Mesenchymal stem cell (in vitro differentiated cells and primary cell): ENCODE data around the gene SNTG2.

ENCODE experiments used
- DNase-seq: peaks from one replicate; pipeline ENCODE4 v3.0.0-alpha.2; 2013
- H2AFZ ChIP-seq: one replicate; pipeline ENCODE4 v1.6.1; 2013; ENCODE audit warnings: low read depth, mild to moderate bottlenecking, control low read depth, inconsistent platforms, low read length, moderate library complexity
- H2AK5ac ChIP-seq: 2 replicates; pipeline ENCODE4 v1.6.1; 2013; ENCODE audit warnings: low read length, moderate library complexity, mild to moderate bottlenecking, inconsistent platforms; ENCODE audit not compliant: severe bottlenecking
- H2BK120ac ChIP-seq: one replicate; pipeline ENCODE4 v1.6.1; 2013; ENCODE audit warnings: low read depth, mild to moderate bottlenecking, inconsistent platforms, low read length, moderate library complexity
- H2BK12ac ChIP-seq, 2 experiments: one replicate each; pipeline ENCODE4 v1.6.1; 2013; ENCODE audit warnings: inconsistent platforms in 2 of 2, low read length in 2 of 2, mild to moderate bottlenecking in 2 of 2, moderate library complexity in 2 of 2, control low read depth in 1 of 2
- H2BK15ac ChIP-seq: one replicate; pipeline ENCODE4 v1.6.1; 2013; ENCODE audit warnings: mild to moderate bottlenecking, low read depth, inconsistent platforms; ENCODE audit not compliant: poor library complexity, severe bottlenecking
- H2BK5ac ChIP-seq: 2 replicates; pipeline ENCODE4 v1.6.1; 2013; ENCODE audit warnings: low read depth, mild to moderate bottlenecking, low read length, control low read depth, inconsistent platforms; ENCODE audit not compliant: poor library complexity, severe bottlenecking
- H3K14ac ChIP-seq, 2 experiments: one replicate each; pipeline ENCODE4 v1.6.1; 2013; ENCODE audit warnings: inconsistent platforms in 2 of 2, low read length in 2 of 2, control low read depth in 1 of 2, mild to moderate bottlenecking in 1 of 2, moderate library complexity in 1 of 2
- H3K18ac ChIP-seq, 2 experiments: one replicate each; pipeline ENCODE4 v1.6.1; 2013; ENCODE audit warnings: inconsistent platforms in 2 of 2, low read length in 2 of 2, control low read depth in 1 of 2, low read depth in 1 of 2, mild to moderate bottlenecking in 1 of 2
- H3K23ac ChIP-seq, 2 experiments: one replicate each; pipeline ENCODE4 v1.6.1; 2013; ENCODE audit warnings: inconsistent platforms in 2 of 2, low read length in 2 of 2, mild to moderate bottlenecking in 2 of 2, moderate library complexity in 2 of 2, control low read depth in 1 of 2
- H3K27ac ChIP-seq: 2 replicates; pipeline ENCODE4 v1.5.1; 2013; ENCODE audit warnings: mild to moderate bottlenecking, moderate library complexity, low read length, control low read depth, inconsistent platforms; ENCODE audit not compliant: poor library complexity, severe bottlenecking
- H3K27me3 ChIP-seq, 2 experiments: 2 replicates each; pipeline versions ENCODE4 v1.6.1 to v1.7.0; 2013; ENCODE audit warnings: low read length in 2 of 2, mild to moderate bottlenecking in 2 of 2, moderate library complexity in 2 of 2, control low read depth in 1 of 2, inconsistent platforms in 1 of 2; ENCODE audit not compliant: control insufficient read depth in 1 of 2, insufficient read depth in 1 of 2
- H3K36me3 ChIP-seq, 2 experiments: 2 replicates each; pipeline versions ENCODE4 v1.6.1 to v1.7.0; 2013; ENCODE audit warnings: low read length in 2 of 2, control low read depth in 1 of 2, inconsistent platforms in 1 of 2, low read depth in 1 of 2, mild to moderate bottlenecking in 1 of 2; ENCODE audit not compliant: insufficient read depth in 2 of 2, control insufficient read depth in 1 of 2
- H3K4ac ChIP-seq, 2 experiments: one replicate each; pipeline ENCODE4 v1.6.1; 2013; ENCODE audit warnings: inconsistent platforms in 2 of 2, low read length in 2 of 2, mild to moderate bottlenecking in 2 of 2, moderate library complexity in 2 of 2, control low read depth in 1 of 2, low read depth in 1 of 2
- H3K4me1 ChIP-seq: 2 replicates; pipeline ENCODE4 v1.6.1; 2013; ENCODE audit warnings: low read depth, low read length, control low read depth; ENCODE audit not compliant: control insufficient read depth, insufficient read depth
- H3K4me2 ChIP-seq: 2 replicates; pipeline ENCODE4 v1.6.1; 2013; ENCODE audit warnings: low read length, mild to moderate bottlenecking, inconsistent platforms; ENCODE audit not compliant: poor library complexity, severe bottlenecking
- H3K4me3 ChIP-seq, 2 experiments: 2 replicates each; pipeline versions ENCODE4 v1.5.1 to v1.7.0; 2013; ENCODE audit warnings: low read length in 2 of 2, mild to moderate bottlenecking in 2 of 2, control low read depth in 1 of 2, low read depth in 1 of 2; ENCODE audit not compliant: insufficient read depth in 1 of 2
- H3K79me1 ChIP-seq: replicated peaks from 2 replicates; pipeline ENCODE4 v1.6.1; 2013; ENCODE audit warnings: mild to moderate bottlenecking, control low read depth, low read length, inconsistent platforms; ENCODE audit not compliant: poor library complexity, severe bottlenecking
- H3K9ac ChIP-seq: 2 replicates; pipeline ENCODE4 v1.7.0; 2013; ENCODE audit warnings: mild to moderate bottlenecking, low read length, moderate library complexity
- H3K9me3 ChIP-seq: 2 replicates; pipeline ENCODE4 v1.7.0; 2013; ENCODE audit warnings: mild to moderate bottlenecking, low read length; ENCODE audit not compliant: control insufficient read depth
- H4K8ac ChIP-seq: one replicate; pipeline ENCODE4 v1.6.1; 2013; ENCODE audit warnings: inconsistent platforms, mild to moderate bottlenecking, low read length, moderate library complexity
- H4K91ac ChIP-seq: one replicate; pipeline ENCODE4 v1.6.1; 2013; ENCODE audit warnings: mild to moderate bottlenecking, low read length, inconsistent platforms
- WGBS: methylation state at CpG from one replicate; pipeline ENCODE4 v1.1.7; 2013; ENCODE audit warnings: mixed read lengths; 5-methylcytosine and 5-hydroxymethylcytosine counted together

The SNTG2 gene

GRCh38 chr2:922185-922584 is 28.5 kb upstream of the SNTG2 start:
- no peaks in the 10 kb centered on the region for H3K79me1 ChIP-seq
- no peak overlapping the region for H2BK12ac ChIP-seq
- no peak overlapping the region for H4K8ac ChIP-seq
- no peak overlapping the region for H3K14ac ChIP-seq
- no peak for DNase-seq
- H3K9me3 ChIP-seq, result no peaks in the 10 kb centered on the region
- H3K4me3 ChIP-seq, result no peak overlapping the region
- WGBS, result 86% methylated on average over 10 of the region's 10 CpGs
- no peak overlapping the region for H3K4ac ChIP-seq
- H3K23ac ChIP-seq, result no peak overlapping the region
- H3K4me1 ChIP-seq, result no peaks in the 10 kb centered on the region
- peaks cover 0 to 46% of the 10 kb centered on the region in 2 experiments for H3K27me3 ChIP-seq
- H2AK5ac ChIP-seq, result no peak overlapping the region
- no peak overlapping the region for H3K4me2 ChIP-seq
- H4K91ac ChIP-seq, result no peak overlapping the region
- H3K36me3 ChIP-seq, result no peaks in the 10 kb centered on the region
- H2BK15ac ChIP-seq, result no peak overlapping the region
- H2BK120ac ChIP-seq, result no peak overlapping the region
- no peak overlapping the region for H3K9ac ChIP-seq
- H2BK5ac ChIP-seq, result no peak overlapping the region
- H3K27ac ChIP-seq, result no peak overlapping the region
- no peak overlapping the region for H2AFZ ChIP-seq
- no peak overlapping the region for H3K18ac ChIP-seq

DNA sequence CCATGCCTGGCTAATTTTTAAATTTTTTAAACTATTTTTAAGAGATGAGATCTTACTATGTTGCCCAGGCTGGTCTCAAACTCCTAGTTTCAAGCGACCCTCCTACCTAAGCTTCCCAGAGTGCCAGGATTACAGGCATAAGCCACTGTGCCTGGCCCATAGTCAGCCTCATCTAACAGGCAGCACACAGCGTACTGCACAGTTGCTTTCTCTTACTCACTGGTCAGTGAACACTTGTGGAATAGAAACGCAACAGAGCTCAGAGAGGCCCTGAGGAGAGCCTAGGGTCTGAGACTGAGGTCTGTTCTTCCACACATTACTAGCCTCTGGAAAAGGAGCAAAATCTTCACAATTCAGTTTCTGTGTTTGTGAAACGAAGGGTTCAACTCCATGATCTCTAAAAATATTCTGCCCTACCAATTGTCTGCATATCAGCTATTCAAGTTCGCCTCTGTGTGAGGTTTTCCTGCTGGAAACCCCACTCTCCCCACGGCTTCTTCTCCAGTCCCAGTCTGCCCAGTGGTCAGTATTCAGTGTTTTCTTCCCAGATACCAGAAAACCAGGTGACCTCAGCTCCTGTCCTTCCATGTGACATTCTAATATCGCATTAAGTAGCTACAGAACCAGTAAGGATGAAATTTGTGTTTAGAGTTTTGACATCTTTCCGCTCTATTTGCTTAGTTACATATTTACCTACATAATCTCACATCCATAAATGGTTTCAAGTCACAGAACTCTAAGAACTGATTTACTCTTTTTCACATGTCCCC is 26.6 kb upstream of the SNTG2 start:
- no peak overlapping the region for H2AFZ ChIP-seq
- no peak overlapping the region for H3K9ac ChIP-seq
- H3K27me3 ChIP-seq, result peaks cover 0 to 40% of the 10 kb centered on the region in 2 experiments
- 56% methylated on average over 7 of the region's 8 CpGs for WGBS
- no peak overlapping the region for H3K4me3 ChIP-seq
- H4K8ac ChIP-seq, result no peak overlapping the region
- H3K9me3 ChIP-seq, result no peaks in the 10 kb centered on the region
- no peak overlapping the region for H2BK120ac ChIP-seq
- H4K91ac ChIP-seq, result no peak overlapping the region
- no peak for DNase-seq
- H3K79me1 ChIP-seq, result no peaks in the 10 kb centered on the region
- no peaks in the 10 kb centered on the region for H3K36me3 ChIP-seq
- H2BK12ac ChIP-seq, result no peak overlapping the region
- H3K14ac ChIP-seq, result no peak overlapping the region
- H3K4me1 ChIP-seq, result no peaks in the 10 kb centered on the region
- no peak overlapping the region for H2BK5ac ChIP-seq
- H3K27ac ChIP-seq, result no peak overlapping the region
- H3K18ac ChIP-seq, result no peak overlapping the region
- no peak overlapping the region for H3K4me2 ChIP-seq
- H2BK15ac ChIP-seq, result no peak overlapping the region
- H2AK5ac ChIP-seq, result no peak overlapping the region
- no peak overlapping the region for H3K4ac ChIP-seq
- no peak overlapping the region for H3K23ac ChIP-seq

GRCh38 chr2:924701-925100 is 25.9 kb upstream of the SNTG2 start:
- H3K23ac ChIP-seq, result no peak overlapping the region
- no peaks in the 10 kb centered on the region for H3K9me3 ChIP-seq
- H3K9ac ChIP-seq, result no peak overlapping the region
- H3K18ac ChIP-seq, result no peak overlapping the region
- no peak overlapping the region for H2AK5ac ChIP-seq
- no peak overlapping the region for H3K4me3 ChIP-seq
- no peak overlapping the region for H3K14ac ChIP-seq
- no peaks in the 10 kb centered on the region for H3K4me1 ChIP-seq
- H2BK5ac ChIP-seq, result no peak overlapping the region
- WGBS, result 83% methylated on average over 4 of the region's 5 CpGs
- no peak overlapping the region for H3K27ac ChIP-seq
- H4K8ac ChIP-seq, result no peak overlapping the region
- H2BK120ac ChIP-seq, result no peak overlapping the region
- H2BK15ac ChIP-seq, result no peak overlapping the region
- no peaks in the 10 kb centered on the region for H3K79me1 ChIP-seq
- no peak overlapping the region for H3K4me2 ChIP-seq
- no peak overlapping the region for H3K4ac ChIP-seq
- no peak overlapping the region for H2BK12ac ChIP-seq
- H2AFZ ChIP-seq, result no peak overlapping the region
- peaks cover 0 to 36% of the 10 kb centered on the region in 2 experiments for H3K27me3 ChIP-seq
- no peak for DNase-seq
- H3K36me3 ChIP-seq, result no peaks in the 10 kb centered on the region
- no peak overlapping the region for H4K91ac ChIP-seq

DNA sequence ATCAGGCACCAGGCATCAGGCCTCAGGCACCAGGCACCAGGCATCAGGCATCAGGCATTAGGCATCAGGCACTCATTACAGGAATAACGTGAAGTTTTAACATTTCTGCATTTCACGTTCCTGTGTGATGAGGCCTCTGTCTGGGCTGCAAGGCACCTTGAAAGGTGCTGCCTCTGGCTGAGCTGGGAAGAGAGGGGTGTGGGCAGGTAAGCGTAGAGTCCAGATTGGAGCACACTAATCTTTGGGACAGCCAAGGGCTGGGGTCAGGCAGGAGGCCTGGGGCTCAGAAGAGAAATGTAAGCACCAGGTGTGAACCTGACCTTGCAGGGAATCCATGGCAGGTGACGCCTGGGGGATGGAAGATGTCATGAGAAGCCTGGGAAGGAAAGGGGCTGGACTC is 25.3 kb upstream of the SNTG2 start:
- Histone ChIP-seq H4K8ac (no peak overlapping the region), H3K4me2 (no peak overlapping the region), H3K4ac (no peak overlapping the region), H3K23ac (no peak overlapping the region), H3K9me3 (no peaks in the 10 kb centered on the region), H2AK5ac (no peak overlapping the region), H2BK15ac (no peak overlapping the region), H4K91ac (no peak overlapping the region), H2BK12ac (no peak overlapping the region), H3K9ac (no peak overlapping the region), H3K27me3 (peaks cover 0 to 36% of the 10 kb centered on the region in 2 experiments), H3K79me1 (no peaks in the 10 kb centered on the region), H2BK5ac (no peak overlapping the region), H2BK120ac (no peak overlapping the region), H3K36me3 (no peaks in the 10 kb centered on the region), H3K4me3 (no peak overlapping the region), H2AFZ (no peak overlapping the region), H3K18ac (no peak overlapping the region), H3K14ac (no peak overlapping the region), H3K4me1 (no peaks in the 10 kb centered on the region), H3K27ac (no peak overlapping the region)
- DNase-seq, result no peak
- 51% methylated on average over 4 of the region's 4 CpGs for WGBS
